ENCODE results near the gene MAP2K3. TPM values are rescaled to one million over a fixed set of nuclear protein-coding genes. Genes with fewer than 3 reads are reported as not detected.
"Not testable (repeated sequence)": the region's sequence is repeated elsewhere in the genome, so short reads cannot be mapped to it uniquely, and the experiment has no call there.

MAP2K3 gene
- polyA plus RNA-seq, 1 donor (not counting 4 experiments of a cell fraction or from before 2014, with no cell fraction given) = 22.4 TPM

GRCh38 chr17:21341925-21342540 is 57.5 kb downstream of the MAP2K3 start:
- H3K79me2 ChIP-seq (ENCODE audit: control insufficient read depth, insufficient read depth, low read length); H3K9me1 ChIP-seq (ENCODE audit: control insufficient read depth, extremely low read depth, insufficient read depth, low read length); H3K4me3 ChIP-seq (ENCODE audit: control insufficient read depth in 2 of 3, extremely low read depth in 1 of 3, insufficient read depth in 2 of 3, low read depth in 1 of 3, low read length in 3 of 3); H3K27me3 ChIP-seq (ENCODE audit: control insufficient read depth, extremely low read depth, insufficient read depth, low read length); dilution Hi-C loops (cut with MboI; ENCODE audit: extremely low pct_ligation_motif_present, low sequenced_read_pairs); H2AFZ ChIP-seq (ENCODE audit: control insufficient read depth, low read length); H3K36me3 ChIP-seq (ENCODE audit: control insufficient read depth in 2 of 2, extremely low read depth in 1 of 2, insufficient read depth in 2 of 2, low read length in 2 of 2); H4K20me1 ChIP-seq (ENCODE audit: control insufficient read depth, extremely low read depth, insufficient read depth, low read length); H3K4me2 ChIP-seq (ENCODE audit: control insufficient read depth, extremely low read depth, insufficient read depth, low read depth, low read length); DNase-seq (ENCODE audit: low read depth, low spot score); H3K9ac ChIP-seq (ENCODE audit: control insufficient read depth, extremely low read depth, insufficient read depth, low read length); H3K27ac ChIP-seq (ENCODE audit: control insufficient read depth, insufficient read depth, low read length); FAIRE-seq; H3K9me3 ChIP-seq (ENCODE audit: control insufficient read depth, low read depth, low read length); H3K4me1 ChIP-seq (ENCODE audit: control insufficient read depth, extremely low read depth, insufficient read depth, low read length): not testable (repeated sequence)

GRCh38 chr17:21343061-21343949 is 58.8 kb downstream of the MAP2K3 start:
- FAIRE-seq; H4K20me1 ChIP-seq (ENCODE audit: control insufficient read depth, extremely low read depth, insufficient read depth, low read length); H3K9me3 ChIP-seq (ENCODE audit: control insufficient read depth, low read depth, low read length); H3K36me3 ChIP-seq (ENCODE audit: control insufficient read depth in 2 of 2, extremely low read depth in 1 of 2, insufficient read depth in 2 of 2, low read length in 2 of 2); H3K79me2 ChIP-seq (ENCODE audit: control insufficient read depth, insufficient read depth, low read length); H3K27ac ChIP-seq (ENCODE audit: control insufficient read depth, insufficient read depth, low read length); H3K27me3 ChIP-seq (ENCODE audit: control insufficient read depth, extremely low read depth, insufficient read depth, low read length); H3K4me1 ChIP-seq (ENCODE audit: control insufficient read depth, extremely low read depth, insufficient read depth, low read length); DNase-seq (ENCODE audit: low read depth, low spot score); H3K9ac ChIP-seq (ENCODE audit: control insufficient read depth, extremely low read depth, insufficient read depth, low read length); H3K4me2 ChIP-seq (ENCODE audit: control insufficient read depth, extremely low read depth, insufficient read depth, low read depth, low read length); H2AFZ ChIP-seq (ENCODE audit: control insufficient read depth, low read length); H3K9me1 ChIP-seq (ENCODE audit: control insufficient read depth, extremely low read depth, insufficient read depth, low read length); H3K4me3 ChIP-seq (ENCODE audit: control insufficient read depth in 2 of 3, extremely low read depth in 1 of 3, insufficient read depth in 2 of 3, low read depth in 1 of 3, low read length in 3 of 3); dilution Hi-C loops (cut with MboI; ENCODE audit: extremely low pct_ligation_motif_present, low sequenced_read_pairs): not testable (repeated sequence)

GRCh38 chr17:21344801-21345200 is 60.3 kb downstream of the MAP2K3 start:
- DNase-seq (ENCODE audit: low read depth, low spot score); H4K20me1 ChIP-seq (ENCODE audit: control insufficient read depth, extremely low read depth, insufficient read depth, low read length); H3K27ac ChIP-seq (ENCODE audit: control insufficient read depth, insufficient read depth, low read length); H3K4me1 ChIP-seq (ENCODE audit: control insufficient read depth, extremely low read depth, insufficient read depth, low read length); H3K27me3 ChIP-seq (ENCODE audit: control insufficient read depth, extremely low read depth, insufficient read depth, low read length); dilution Hi-C loops (cut with MboI; ENCODE audit: extremely low pct_ligation_motif_present, low sequenced_read_pairs); H3K4me2 ChIP-seq (ENCODE audit: control insufficient read depth, extremely low read depth, insufficient read depth, low read depth, low read length); H3K4me3 ChIP-seq (ENCODE audit: control insufficient read depth in 2 of 3, extremely low read depth in 1 of 3, insufficient read depth in 2 of 3, low read depth in 1 of 3, low read length in 3 of 3); H3K36me3 ChIP-seq (ENCODE audit: control insufficient read depth in 2 of 2, extremely low read depth in 1 of 2, insufficient read depth in 2 of 2, low read length in 2 of 2); H2AFZ ChIP-seq (ENCODE audit: control insufficient read depth, low read length); FAIRE-seq; H3K9ac ChIP-seq (ENCODE audit: control insufficient read depth, extremely low read depth, insufficient read depth, low read length); H3K9me1 ChIP-seq (ENCODE audit: control insufficient read depth, extremely low read depth, insufficient read depth, low read length); H3K79me2 ChIP-seq (ENCODE audit: control insufficient read depth, insufficient read depth, low read length); H3K9me3 ChIP-seq (ENCODE audit: control insufficient read depth, low read depth, low read length): not testable (repeated sequence)
